GM12865 (cell line): ENCODE results near the gene GARIN3.
A peak's percentile ranks its signal among the peaks of the same experiment; 100 is the strongest.

Experiments
- DNase-seq: peaks from one replicate; pipeline ENCODE4 v3.0.0; 2010; ENCODE audit warnings: low read depth
- H3K4me3 ChIP-seq: 2 replicates; pipeline ENCODE4 v1.5.1; 2011; ENCODE audit warnings: mild to moderate bottlenecking, low read depth, low read length, control low read depth
- TF ChIP-seq, protein P1 (sequence below): IDR thresholded peaks from 2 replicates; pipeline ENCODE4 v1.5.1; 2011; ENCODE audit warnings: low read length, control low read depth, low read depth, inconsistent platforms; ENCODE audit not compliant: insufficient read depth; ENCODE audit errors: missing control alignments

GARIN3 gene

DNA sequence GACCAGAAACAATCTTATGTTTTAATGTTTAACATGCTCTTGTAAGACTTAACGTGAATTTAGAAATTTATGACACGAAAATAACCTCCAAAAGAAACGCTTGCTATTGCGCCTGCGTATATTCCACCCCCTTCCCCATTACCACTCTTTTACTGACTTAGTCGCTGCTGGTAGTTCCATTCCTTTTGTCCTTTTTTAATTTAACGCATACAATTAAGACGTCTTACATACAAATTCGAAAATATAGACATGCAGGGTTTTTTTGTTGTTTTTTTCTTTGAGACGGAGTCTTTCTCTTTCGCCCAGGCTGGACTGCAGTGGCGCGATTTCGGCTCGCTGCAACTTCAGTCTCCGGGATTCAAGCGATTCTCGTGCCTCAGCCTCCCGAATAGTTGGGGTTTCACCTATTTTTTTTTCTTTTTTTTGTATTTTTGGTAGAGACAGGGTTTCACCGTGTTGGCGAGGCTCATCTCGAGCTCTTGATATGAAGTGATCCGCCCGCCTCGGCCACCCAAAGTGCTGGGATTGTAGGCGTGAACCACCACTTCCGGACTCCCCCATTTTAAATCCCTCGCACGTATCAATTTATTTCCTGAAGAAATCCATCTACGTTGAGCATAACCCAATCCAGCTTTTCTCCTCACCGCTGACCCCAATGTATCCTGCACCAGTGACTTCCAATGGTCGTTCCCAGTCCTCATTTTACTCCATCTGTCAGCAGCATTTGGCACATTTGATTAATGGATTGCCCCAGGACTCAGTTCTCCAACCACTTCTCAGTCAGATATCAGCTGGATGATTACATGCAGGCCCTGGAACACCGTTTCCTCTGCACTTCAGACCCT, 22.7 kb downstream of the GARIN3 start:
- H3K4me3 ChIP-seq: peak overlapping the region; percentile 93
- TF ChIP-seq, protein P1, sequence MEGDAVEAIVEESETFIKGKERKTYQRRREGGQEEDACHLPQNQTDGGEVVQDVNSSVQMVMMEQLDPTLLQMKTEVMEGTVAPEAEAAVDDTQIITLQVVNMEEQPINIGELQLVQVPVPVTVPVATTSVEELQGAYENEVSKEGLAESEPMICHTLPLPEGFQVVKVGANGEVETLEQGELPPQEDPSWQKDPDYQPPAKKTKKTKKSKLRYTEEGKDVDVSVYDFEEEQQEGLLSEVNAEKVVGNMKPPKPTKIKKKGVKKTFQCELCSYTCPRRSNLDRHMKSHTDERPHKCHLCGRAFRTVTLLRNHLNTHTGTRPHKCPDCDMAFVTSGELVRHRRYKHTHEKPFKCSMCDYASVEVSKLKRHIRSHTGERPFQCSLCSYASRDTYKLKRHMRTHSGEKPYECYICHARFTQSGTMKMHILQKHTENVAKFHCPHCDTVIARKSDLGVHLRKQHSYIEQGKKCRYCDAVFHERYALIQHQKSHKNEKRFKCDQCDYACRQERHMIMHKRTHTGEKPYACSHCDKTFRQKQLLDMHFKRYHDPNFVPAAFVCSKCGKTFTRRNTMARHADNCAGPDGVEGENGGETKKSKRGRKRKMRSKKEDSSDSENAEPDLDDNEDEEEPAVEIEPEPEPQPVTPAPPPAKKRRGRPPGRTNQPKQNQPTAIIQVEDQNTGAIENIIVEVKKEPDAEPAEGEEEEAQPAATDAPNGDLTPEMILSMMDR: no peak
- peak; percentile 71 for DNase-seq

DNA sequence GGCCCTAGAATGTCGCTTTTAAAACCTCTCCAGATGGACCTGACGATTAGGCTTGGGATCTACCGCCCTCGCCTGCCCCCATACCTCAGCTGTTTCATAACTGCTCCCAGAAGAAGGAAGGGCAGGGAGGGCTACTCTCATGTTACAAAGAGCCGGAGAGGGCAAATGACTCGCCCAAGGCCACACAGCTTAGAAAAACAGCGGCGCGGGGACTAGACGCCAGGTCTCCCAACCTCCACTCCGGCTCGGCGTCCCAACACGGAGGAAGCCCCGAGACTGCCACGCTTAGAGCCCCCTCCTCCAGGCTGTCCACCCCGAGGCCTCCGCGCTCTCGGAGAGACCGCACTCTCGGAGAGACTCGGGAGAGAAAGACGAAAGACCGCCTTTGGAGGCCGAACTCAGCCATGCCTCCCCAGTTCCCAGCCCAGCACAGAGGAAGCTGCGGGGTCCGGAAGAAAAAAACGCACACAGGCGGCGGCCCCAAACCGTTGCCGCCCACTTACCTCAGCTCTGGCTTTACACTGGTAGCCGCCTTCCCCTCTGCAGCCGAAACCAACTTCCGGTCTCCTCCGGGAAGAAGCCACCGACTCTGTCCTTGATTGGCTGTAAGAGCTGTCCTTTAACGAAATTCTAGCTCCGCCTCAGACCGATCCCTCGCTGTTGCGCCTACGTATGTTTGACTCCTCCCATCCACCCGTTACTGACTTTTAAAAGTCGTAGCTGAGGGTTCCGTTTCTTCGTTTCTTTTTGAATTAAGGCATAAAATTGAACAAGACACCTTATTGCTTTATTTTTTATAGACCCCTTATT, 23.5 kb downstream of the GARIN3 start, which contains the start of gene MED7:
TSS of gene MED7 (minus strand) at position 549 of the 810 bp plus-strand sequence. CDS start 3,434 bp downstream, outside the sequence.
- TF ChIP-seq, protein P1: no peak
- peak within 1 kb of the TSS; percentile 93 for H3K4me3 ChIP-seq
- DNase-seq: peak; percentile 100

DNA sequence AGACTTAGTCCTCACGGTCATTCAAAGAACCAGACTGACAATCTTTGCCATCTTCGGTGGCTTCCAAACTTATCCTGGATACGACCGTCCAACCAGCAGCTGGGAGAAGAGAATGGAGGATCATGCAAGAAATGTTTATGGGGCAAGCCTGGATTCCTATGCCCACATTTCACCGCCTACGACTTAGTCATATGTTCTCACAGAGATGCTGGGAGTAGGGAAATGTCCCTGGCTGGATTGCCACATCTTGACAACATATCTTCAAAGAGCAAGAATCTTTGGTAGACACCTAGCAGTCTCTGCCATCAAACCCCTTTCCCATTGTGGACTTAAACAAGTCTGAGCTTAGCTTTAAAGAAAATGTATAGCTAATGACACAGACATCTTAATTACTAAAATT, 28.4 kb downstream of the GARIN3 start:
- TF ChIP-seq, protein P1: no peak
- no peak for DNase-seq
- H3K4me3 ChIP-seq: no peak overlapping the region

DNA sequence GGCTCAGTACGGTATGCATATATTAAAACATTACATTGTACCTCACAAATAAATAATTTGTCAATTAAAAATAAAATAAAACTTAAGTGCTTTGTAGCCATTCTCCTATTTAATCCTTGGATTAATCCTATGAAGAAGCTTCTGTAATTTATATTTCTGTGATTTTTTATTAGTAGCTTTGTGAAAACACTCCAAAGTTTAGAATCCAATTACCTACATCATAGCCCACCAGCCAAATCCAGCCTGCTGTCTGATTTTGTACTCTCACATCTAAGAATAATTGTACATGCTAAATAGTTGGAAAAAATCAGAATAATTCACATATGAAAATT, 33.8 kb downstream of the GARIN3 start:
- DNase-seq: no peak
- H3K4me3 ChIP-seq: no peak overlapping the region
- TF ChIP-seq, protein P1: no peak

DNA sequence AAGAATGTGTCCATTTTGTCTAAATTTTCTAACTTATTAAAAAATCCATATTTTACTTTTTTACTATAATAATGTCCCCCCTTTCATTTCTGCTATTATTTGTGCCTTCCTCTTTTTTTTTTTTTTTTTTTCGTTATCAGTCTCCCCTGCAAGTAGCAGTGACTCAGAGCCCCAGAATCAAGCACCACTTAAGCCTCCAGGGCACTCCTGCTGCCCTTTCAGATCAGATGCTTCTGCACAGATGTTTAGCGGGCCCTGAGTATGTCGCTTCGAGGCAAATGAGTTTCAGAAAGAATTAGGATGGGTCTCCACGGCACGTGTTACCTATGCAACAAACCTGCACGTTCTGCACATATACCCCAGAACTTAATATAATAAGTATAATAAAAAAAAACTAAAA, 35.1 kb downstream of the GARIN3 start:
- no peak overlapping the region for H3K4me3 ChIP-seq
- TF ChIP-seq, protein P1: no peak
- DNase-seq: peak; percentile 67

DNA sequence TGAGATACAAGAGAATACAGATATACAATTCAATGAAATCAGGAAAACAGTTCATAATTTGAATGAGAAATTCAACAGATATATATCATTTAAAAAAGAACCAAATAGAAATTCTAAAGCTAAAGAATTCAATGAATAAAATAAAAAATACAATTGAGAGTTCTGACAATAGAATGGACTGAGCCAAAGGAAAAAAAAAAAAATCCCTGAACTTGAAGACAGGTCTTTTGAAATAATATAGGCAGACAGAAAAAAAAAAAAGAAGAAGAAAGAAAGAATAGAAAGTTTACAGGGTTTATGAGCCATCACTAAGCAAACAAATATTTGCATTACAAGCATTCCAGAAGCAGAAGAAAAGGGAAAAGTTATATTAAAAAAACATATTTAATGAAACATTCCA, 44.4 kb downstream of the GARIN3 start:
- DNase-seq: no peak
- no peak overlapping the region for H3K4me3 ChIP-seq
- TF ChIP-seq, protein P1: no peak
